Activated T-cell treated with anti-CD3 and anti-CD28 coated beads for 4 hours (primary cell): Measurements from ENCODE around the gene MICAL2.
"Not testable (repeated sequence)": the region's sequence is repeated elsewhere in the genome, so short reads cannot be mapped to it uniquely, and the experiment has no call there.

Experiments
- DNase-seq: peaks from one replicate; pipeline ENCODE4 v3.0.0-alpha.2; 2020

MICAL2 gene

GRCh38 chr11:12137005-12137690, 26.8 kb downstream of the MICAL2 start:
- DNase-seq: no peak

GRCh38 chr11:12137938-12138731, 27.7 kb downstream of the MICAL2 start:
- DNase-seq: no peak

- DNase-seq: no peak
Observed at GRCh38 chr11:12139144-12139881, 28.9 kb downstream of the MICAL2 start.

GRCh38 chr11:12140186-12140793, 29.9 kb downstream of the MICAL2 start:
- no peak for DNase-seq

GRCh38 chr11:12141283-12141682, 30.9 kb downstream of the MICAL2 start:
- no peak for DNase-seq

- DNase-seq: no peak
Observed at GRCh38 chr11:12142176-12142575, 31.8 kb downstream of the MICAL2 start.

- DNase-seq: no peak
Observed at GRCh38 chr11:12142909-12143308, 32.5 kb downstream of the MICAL2 start.

GRCh38 chr11:12143461-12144258, 33.3 kb downstream of the MICAL2 start:
- no peak for DNase-seq

GRCh38 chr11:12144330-12145174, 34.2 kb downstream of the MICAL2 start:
- no peak for DNase-seq

GRCh38 chr11:12146678-12147077, 36.3 kb downstream of the MICAL2 start:
- DNase-seq: not testable (repeated sequence)

GRCh38 chr11:12147827-12148226, 37.4 kb downstream of the MICAL2 start:
- DNase-seq: no peak

- no peak for DNase-seq
Observed at GRCh38 chr11:12148466-12148865, 38.1 kb downstream of the MICAL2 start.

- no peak for DNase-seq
Observed at GRCh38 chr11:12148882-12149281, 38.5 kb downstream of the MICAL2 start.

- no peak for DNase-seq
Observed at GRCh38 chr11:12149672-12150225, 39.4 kb downstream of the MICAL2 start.

- no peak for DNase-seq
Observed at GRCh38 chr11:12150831-12151382, 40.5 kb downstream of the MICAL2 start.

GRCh38 chr11:12152321-12152720, 41.9 kb downstream of the MICAL2 start:
- DNase-seq: no peak

- no peak for DNase-seq
Observed at GRCh38 chr11:12154871-12155668, 44.7 kb downstream of the MICAL2 start.

GRCh38 chr11:12155696-12156095, 45.3 kb downstream of the MICAL2 start:
- no peak for DNase-seq

- DNase-seq: no peak
Observed at GRCh38 chr11:12156301-12157140, 46.1 kb downstream of the MICAL2 start.
